ENCODE data around the gene PDHA2.

GRCh38 chr4:95847908-95848460 lies 8.1 kb downstream of the PDHA2 start:
- TF ChIP-seq CTCF (conservative IDR thresholded peaks at IDR 0.05; ENCODE audit: low read depth, low read length): no peak
- TF ChIP-seq EZH2 (IDR thresholded peaks at IDR 0.05; ENCODE audit: borderline replicate concordance, low read depth, low read length, poor library complexity, severe bottlenecking): no peak

All from A673 (cell line).